Suprapubic skin (tissue), 4 donors: ENCODE data around the gene ASCC1. TPM values are rescaled to one million over a fixed set of nuclear protein-coding genes. Genes with fewer than 3 reads are reported as not detected.

Experiments
- DNase-seq, 2 donors: peaks; one replicate each; pipeline ENCODE4 v3.0.0-alpha.2; 2019; ENCODE audit warnings: low spot score in 2 of 2
- H3K27ac ChIP-seq: fragments of 200-600 bp; sonication (generic); one replicate; pipeline ENCODE4 v1.5.1; 2019
- H3K27me3 ChIP-seq: fragments of 200-600 bp; sonication (generic); one replicate; pipeline ENCODE4 v1.5.1; 2019
- H3K36me3 ChIP-seq: fragments of 200-600 bp; sonication (generic); one replicate; pipeline ENCODE4 v1.5.1; 2019
- H3K4me1 ChIP-seq: fragments of 200-600 bp; sonication (generic); one replicate; pipeline ENCODE4 v1.5.1; 2019
- H3K4me3 ChIP-seq: fragments of 200-600 bp; sonication (generic); one replicate; pipeline ENCODE4 v1.5.1; 2019; ENCODE audit warnings: mild to moderate bottlenecking
- H3K9me3 ChIP-seq: fragments of 200-600 bp; sonication (generic); one replicate; pipeline ENCODE4 v1.5.1; 2019
- CTCF ChIP-seq, 2 donors: fragments of 200-600 bp in 1 of 2; fragments of 450-650 bp in 1 of 2; sonication (generic) in 1 of 2; IDR thresholded peaks; one replicate each; pipeline ENCODE4 v1.5.1; 2016 to 2019; ENCODE audit warnings: antibody characterized with exemption in 2 of 2, mild to moderate bottlenecking in 1 of 2, moderate library complexity in 1 of 2
- EP300 ChIP-seq: sonication (generic); formaldehyde crosslinking; IDR thresholded peaks from one replicate; pipeline ENCODE4 v1.6.1; 2017; ENCODE audit warnings: antibody characterized with exemption
- POLR2A ChIP-seq, 2 donors: fragments of 450-650 bp; IDR thresholded peaks; one replicate each; pipeline ENCODE4 v1.6.1; 2017; ENCODE audit warnings: antibody characterized with exemption in 2 of 2, mild to moderate bottlenecking in 2 of 2, moderate library complexity in 2 of 2
- POLR2AphosphoS5 ChIP-seq, 3 donors: sonication (generic); formaldehyde crosslinking; IDR thresholded peaks; one replicate each; pipeline ENCODE4 v1.6.1; 2017; ENCODE audit warnings: antibody characterized with exemption in 3 of 3
- WGBS: methylation state at CpG from one replicate; pipeline ENCODE4 v1.1.5; 2018; 5-methylcytosine and 5-hydroxymethylcytosine counted together
- total RNA-seq, 4 donors: library from RNA; depleted of rRNA; stranded (reverse); fragments of >200 nt; gene quantifications; one replicate each; pipeline ENCODE4 v1.1.0, GENCODE V29; 2016

ASCC1 gene
- total RNA-seq, 4 donors from 2014 or later: 20.2 to 31.7 (median 21.2) TPM

DNA sequence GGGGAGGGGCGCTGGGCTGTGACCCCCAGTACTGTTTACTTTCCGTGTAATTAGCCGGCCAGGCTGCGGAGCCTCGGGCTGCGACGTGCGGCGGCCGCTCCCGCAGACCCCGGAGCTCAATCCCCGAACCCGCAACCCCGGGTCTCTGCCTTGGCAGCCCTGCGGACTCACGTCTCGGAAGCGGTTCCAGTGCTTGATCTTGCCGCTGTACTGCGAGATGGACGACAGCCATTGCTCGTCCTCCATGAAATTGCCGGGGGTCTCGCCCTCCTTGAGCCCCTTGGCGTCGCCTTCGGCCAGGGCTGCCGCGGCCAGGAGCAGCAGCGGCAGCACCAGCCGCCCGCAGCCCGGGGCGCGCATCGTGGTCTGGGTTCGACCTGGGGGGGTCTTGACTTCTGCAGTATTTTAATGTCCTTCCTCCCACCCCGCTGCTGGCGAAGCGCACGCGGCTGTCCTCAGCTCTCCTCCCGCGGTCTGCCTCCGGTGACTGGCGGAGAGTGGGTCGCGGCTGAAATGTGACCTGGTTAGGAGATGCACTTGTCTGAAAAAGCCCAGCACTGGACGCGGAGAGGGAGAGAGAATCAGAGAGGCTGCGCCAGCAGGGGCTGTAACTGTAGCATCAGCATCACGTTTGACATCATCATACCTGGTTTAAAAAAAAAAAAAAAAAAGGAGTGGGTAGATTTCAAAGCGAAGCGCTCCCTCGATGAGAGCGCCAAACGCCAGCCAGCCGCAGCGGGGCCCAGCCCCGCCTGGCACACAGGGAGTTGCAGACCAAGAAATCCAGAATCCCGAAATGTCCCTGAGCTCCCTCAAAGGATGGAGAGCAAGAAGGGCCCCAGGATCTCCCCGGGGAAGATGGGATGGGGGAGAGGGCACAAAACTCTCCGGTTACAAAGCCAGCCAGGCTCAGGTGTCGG lies 127.8 kb downstream of the ASCC1 start, which contains the start of gene SPOCK2:
TSS of gene SPOCK2 (minus strand) at position 583 of the 920 bp plus-strand sequence. CDS start at position 360, 223 bp downstream.
- TF ChIP-seq CTCF (IDR thresholded peaks at IDR 0.05) (no peak), EP300 (no peak), POLR2A (IDR thresholded peaks at IDR 0.05) (no peak), POLR2AphosphoS5 (IDR thresholded peaks at IDR 0.05) (no peak)
- H3K4me1 ChIP-seq: peaks cover 20% of the 10 kb centered on the region
- H3K27me3 ChIP-seq: peaks cover 29% of the 10 kb centered on the region
- WGBS: 18% methylated on average over 22 of the region's 65 CpGs
- no peak within 1 kb of the TSS for H3K27ac ChIP-seq
- H3K4me3 ChIP-seq: peak within 1 kb of the TSS; percentile 41
- peaks cover 6% of the 10 kb centered on the region for H3K36me3 ChIP-seq
- peak in 1 of 2 donors; percentile 78 for DNase-seq
- H3K9me3 ChIP-seq: no peaks in the 10 kb centered on the region

DNA sequence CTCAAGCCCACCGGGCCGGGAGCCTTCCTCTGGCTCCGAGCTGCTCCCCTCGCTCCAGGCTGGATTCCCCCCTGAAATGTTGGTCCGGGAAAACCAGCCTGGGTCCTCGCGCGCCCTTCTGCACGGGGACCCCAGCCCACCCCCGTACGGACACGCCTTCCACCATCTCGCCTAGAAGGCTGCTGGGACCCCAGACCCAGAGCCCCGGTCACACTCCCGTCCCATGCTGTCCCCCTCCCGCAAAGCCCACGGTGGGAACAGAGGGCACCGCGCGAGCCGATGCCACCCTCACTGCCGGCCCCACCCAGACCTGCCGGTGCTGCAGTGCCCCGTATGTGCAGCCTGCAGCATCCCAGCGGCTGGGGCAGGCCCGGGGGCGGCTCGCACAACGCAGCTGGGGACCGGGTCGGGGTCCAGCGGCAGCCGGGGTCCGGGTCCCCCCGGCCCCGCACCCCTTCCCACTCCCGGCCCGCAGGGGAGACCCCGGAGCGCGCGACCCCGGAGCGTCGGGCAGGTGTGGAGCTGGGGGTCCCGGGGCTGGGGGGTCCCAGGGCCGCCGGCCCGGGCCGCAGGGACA lies 128.6 kb downstream of the ASCC1 start:
- Histone ChIP-seq H3K27ac (no peak overlapping the region), H3K4me3 (peak overlapping the region; percentile 41), H3K4me1 (peaks cover 20% of the 10 kb centered on the region), H3K9me3 (no peaks in the 10 kb centered on the region), H3K27me3 (peaks cover 29% of the 10 kb centered on the region), H3K36me3 (peaks cover 4% of the 10 kb centered on the region)
- no peak for DNase-seq
- TF ChIP-seq CTCF (IDR thresholded peaks at IDR 0.05) (no peak), EP300 (no peak), POLR2A (IDR thresholded peaks at IDR 0.05) (no peak), POLR2AphosphoS5 (IDR thresholded peaks at IDR 0.05) (no peak)
- WGBS: 0% methylated on average over 3 of the region's 50 CpGs

DNA sequence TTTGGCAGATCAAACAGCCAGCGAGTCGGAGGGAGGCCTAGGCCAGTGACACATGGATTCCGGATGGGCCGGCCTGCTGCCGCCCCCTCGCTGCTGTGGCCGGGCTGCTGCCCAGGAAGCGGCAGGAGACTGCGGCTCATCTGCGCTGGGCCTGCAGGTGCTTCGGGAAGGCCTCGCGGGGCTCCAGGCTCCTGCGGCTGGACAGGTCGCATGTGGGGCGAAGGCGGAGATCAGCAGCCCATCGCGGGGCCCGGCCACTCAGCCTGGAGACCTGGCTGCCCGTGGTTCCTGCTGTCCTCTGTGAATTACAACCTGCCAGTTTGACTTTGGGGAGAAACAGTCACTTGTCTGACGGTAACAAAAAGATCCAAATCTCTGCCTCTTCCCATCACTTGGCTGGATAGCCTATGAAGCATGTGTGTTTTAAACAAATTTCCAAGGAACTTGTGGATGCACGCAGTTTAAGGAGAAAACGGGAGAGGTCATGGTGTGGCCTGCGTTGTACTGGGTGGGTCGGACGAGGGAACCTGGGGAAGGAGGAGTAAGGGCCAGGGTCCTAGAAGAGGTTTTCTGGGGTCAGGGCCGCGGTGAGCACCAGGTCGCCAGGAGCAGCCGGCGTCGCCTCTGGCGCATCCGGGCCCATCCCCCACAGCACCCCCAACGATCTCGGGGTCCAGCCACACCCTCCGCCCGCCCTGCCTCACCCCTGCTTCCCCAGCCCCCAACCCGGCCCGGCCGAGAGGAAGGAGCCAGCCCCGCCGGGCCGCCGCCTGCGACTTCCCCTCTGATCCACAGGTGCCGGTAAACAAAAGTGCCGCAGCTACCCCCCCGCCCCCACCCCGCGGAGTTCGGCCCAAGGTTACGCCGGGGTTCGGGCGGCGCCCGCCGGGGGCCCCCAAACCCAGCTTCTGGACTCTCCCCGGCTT lies 129.3 kb downstream of the ASCC1 start:
- WGBS: 67% methylated on average over 28 of the region's 61 CpGs
- no peaks in the 10 kb centered on the region for H3K36me3 ChIP-seq
- no peak overlapping the region for H3K27ac ChIP-seq
- peak in 1 of 2 donors; percentile 75 for DNase-seq
- H3K4me3 ChIP-seq: peak overlapping the region; percentile 41
- H3K4me1 ChIP-seq: peaks cover 20% of the 10 kb centered on the region
- no peaks in the 10 kb centered on the region for H3K9me3 ChIP-seq
- H3K27me3 ChIP-seq: peaks cover 29% of the 10 kb centered on the region
- TF ChIP-seq POLR2A (IDR thresholded peaks at IDR 0.05) (no peak), EP300 (no peak), POLR2AphosphoS5 (IDR thresholded peaks at IDR 0.05) (no peak), CTCF (IDR thresholded peaks at IDR 0.05) (no peak)

- Histone ChIP-seq H3K9me3 (no peaks in the 10 kb centered on the region), H3K36me3 (no peaks in the 10 kb centered on the region), H3K4me3 (no peak overlapping the region), H3K27me3 (peaks cover 29% of the 10 kb centered on the region), H3K4me1 (peaks cover 20% of the 10 kb centered on the region), H3K27ac (no peak overlapping the region)
- WGBS: 75% methylated on average over 1 of the region's 1 CpG
- DNase-seq: no peak
- TF ChIP-seq CTCF (IDR thresholded peaks at IDR 0.05): no peak
- no peak for TF ChIP-seq POLR2AphosphoS5 (IDR thresholded peaks at IDR 0.05)
- no peak for TF ChIP-seq POLR2A (IDR thresholded peaks at IDR 0.05)
- TF ChIP-seq EP300: no peak
Measured at GRCh38 chr10:72085864-72086465, 130.1 kb downstream of the ASCC1 start.
